ENCODE measurements around the gene ABCA4.
A peak's percentile ranks its signal among the peaks of the same experiment; 100 is the strongest.
"Not testable (repeated sequence)": the region's sequence is repeated elsewhere in the genome, so short reads cannot be mapped to it uniquely, and the experiment has no call there.

The ABCA4 gene

DNA sequence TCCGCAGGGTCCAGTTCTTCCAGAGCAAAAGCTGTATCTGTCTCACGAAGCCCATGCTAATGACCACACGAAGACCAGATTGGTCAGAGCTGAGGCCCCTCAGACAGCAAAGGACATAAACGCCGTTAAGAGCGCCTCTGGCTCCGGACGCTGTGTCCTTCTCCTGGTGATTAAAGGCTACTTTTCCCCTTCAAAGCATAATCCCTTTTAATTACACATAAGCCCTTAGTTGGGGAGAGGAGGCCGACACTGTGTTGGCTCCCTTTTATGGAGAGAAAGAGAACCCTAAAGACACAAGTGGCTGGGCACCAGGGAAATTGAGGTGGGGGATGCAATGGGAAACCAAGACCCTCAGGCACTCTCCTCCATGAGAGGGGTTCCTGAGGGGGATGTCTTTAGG is at the start of gene ABCA4:
Gene ABCA4 (minus strand): TSS at position 158 of the 400 bp plus-strand sequence. CDS start 103 bp downstream, at position 55.
- DNase-seq (ENCODE audit: low read depth), result no peak

DNA sequence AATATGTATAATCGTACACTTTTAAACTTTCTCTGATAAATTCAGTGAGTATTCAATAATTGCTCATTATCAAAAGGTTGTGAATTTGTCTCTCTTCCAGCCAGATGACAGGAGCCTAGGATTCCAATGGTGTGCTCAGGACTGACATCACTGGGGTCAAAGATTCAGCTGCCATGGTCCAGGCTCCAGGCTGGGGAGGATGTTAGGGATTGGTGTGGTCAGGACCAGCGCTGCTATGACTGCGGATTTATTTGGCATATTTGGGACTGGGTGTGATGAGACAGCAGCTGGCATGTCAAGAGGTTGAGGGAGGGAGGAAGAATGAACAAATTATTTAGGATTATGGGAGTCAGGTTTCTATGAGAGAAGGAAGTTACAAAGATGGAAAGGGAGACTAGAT is 48.2 kb upstream of the ABCA4 start:
- no peak for DNase-seq (ENCODE audit: low read depth)

DNA sequence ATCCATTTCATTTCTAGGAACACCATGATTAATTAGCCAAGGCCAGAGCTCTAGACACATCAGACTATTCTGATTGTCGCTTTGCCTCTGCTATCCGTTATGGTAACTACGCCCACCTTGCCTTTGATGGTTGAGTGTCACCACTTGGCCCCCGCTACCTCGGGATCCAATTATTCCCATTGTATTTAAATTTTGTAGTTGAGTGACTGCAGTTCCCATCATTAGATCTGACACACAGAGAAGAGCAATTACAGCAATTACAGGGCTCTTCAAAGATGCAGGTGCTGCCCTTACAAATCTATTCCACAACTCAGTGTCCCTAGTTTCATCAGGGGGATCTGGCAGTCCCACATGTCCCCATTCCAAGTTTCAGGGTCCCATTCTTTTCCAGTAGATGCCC is 44.9 kb upstream of the ABCA4 start:
- no peak for DNase-seq (ENCODE audit: low read depth)

DNA sequence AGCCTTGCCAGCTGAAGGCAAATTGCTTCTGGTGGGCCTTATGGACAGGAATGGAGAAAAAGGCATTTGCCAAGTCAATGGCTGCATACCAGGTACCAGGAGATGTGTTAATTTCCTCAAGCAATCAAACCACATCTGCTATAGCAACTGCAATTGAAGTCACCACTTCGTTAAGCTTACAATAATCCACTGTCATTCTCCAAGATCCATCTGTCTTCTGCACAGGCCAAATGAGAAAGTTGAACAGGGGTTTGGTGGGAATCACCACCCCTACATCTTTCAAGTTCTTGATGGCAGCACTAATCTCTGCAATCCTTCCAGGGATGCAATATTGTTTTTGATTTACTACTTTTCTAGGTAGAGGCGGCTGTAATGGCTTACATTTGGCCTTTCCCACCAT is 43.9 kb upstream of the ABCA4 start:
- DNase-seq (ENCODE audit: low read depth), result not testable (repeated sequence)

DNA sequence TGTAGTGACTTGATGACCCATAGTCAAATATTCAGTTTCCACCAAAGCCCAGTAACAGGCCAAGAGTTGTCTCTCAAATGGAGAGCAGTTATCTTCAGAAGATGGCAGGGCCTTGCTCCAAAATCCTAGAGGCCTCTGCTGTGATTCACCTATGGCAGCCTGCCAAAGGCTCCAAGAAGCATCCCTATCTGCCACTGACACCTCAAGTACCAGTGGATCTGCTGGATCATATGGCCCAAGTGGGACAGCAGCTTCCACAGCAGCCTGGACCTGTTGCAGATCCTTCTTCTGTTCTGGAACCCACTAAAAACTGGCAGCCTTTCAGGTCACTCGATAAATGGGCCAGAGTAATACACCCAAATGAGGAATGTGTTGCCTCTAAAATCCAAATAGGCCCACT is 43.2 kb upstream of the ABCA4 start:
- DNase-seq (ENCODE audit: low read depth), result peak; percentile 24

GRCh38 chr1:94163249-94163648 is 42.3 kb upstream of the ABCA4 start:
- not testable (repeated sequence) for DNase-seq (ENCODE audit: low read depth)

DNA sequence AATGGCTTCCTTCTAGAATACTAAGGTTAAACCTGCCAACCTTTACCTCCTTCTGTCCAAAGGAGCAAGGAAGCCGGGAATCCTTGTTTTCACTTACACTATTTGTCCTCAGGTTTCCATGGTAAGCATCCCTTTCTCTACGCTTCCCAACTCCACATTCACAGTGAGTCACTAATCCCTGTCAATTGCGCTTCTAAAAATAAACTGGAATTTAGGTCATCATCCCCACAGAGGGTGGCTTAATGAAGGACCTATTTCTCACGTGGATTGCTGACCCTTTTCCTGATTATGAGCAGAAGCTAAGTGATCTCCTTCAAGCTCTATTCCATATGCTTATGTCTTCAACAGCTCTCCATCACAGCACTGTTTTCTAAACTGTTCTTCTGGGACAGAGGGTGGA is 39.9 kb upstream of the ABCA4 start:
- peak; percentile 76 for DNase-seq (ENCODE audit: low read depth)

- DNase-seq (ENCODE audit: low read depth), result no peak
Observed at GRCh38 chr1:94156096-94156625, 35.2 kb upstream of the ABCA4 start.

- DNase-seq (ENCODE audit: low read depth), result no peak
Observed at GRCh38 chr1:94154989-94155388, 34.0 kb upstream of the ABCA4 start.

DNA sequence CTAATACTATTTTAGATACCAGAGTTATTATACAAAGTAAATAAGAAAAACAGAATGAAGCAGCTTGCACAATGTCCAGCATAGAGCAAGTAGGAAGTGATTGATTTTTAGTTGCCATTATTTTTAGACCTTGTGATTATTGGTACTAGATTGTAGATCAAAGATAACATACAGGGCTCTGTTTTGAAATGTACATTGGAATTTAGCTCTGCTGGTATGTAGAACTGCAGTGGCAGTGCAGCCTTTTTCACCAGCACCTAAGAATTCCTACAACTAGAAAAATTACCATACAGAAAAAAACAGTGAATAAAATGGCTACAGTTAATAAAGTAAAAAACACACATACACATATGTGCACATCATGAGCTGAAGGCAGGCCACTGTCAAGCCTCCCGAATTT is 32.2 kb upstream of the ABCA4 start:
- no peak for DNase-seq (ENCODE audit: low read depth)

DNA sequence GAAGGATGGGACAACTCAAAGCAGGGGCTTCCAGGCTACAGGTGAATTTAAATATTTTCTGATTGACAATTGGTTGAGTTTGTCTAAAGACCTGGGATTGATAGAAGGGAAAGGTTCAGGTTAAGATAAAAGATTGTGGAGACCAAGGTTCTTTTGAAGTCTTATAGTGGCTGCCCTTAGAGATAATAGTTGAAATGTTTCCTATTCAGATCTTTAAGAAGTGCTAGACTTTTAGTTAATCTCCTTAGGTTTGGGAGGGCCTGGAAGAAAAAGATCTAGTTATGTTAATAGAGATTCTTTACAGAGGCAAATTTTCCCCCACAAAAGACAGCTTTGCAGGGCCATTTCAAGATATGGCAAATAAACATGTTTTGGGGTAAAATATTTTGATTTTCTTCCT is 28.2 kb upstream of the ABCA4 start:
- DNase-seq (ENCODE audit: low read depth), result not testable (repeated sequence)

- DNase-seq (ENCODE audit: low read depth), result no peak
Observed at GRCh38 chr1:94146273-94146672, 25.3 kb upstream of the ABCA4 start.

DNA sequence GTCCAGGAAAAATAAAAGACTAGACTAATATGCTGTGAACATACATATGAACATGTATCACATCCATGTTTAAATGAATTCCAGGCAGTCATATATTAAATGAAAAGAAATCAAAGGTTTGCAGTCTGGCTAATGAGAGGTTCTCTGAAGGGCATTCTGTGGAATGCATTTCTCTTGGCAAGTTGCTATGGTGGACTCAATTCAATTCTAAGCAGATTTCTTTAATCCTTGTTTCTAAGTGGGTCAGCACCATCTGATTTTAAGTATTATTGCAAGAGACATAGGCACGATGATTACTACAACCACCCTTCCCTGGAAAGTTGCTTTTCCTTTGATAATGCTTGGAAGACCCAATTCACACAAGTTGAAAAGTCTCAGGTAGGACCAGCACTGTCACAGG is 23.9 kb upstream of the ABCA4 start:
- no peak for DNase-seq (ENCODE audit: low read depth)

DNA sequence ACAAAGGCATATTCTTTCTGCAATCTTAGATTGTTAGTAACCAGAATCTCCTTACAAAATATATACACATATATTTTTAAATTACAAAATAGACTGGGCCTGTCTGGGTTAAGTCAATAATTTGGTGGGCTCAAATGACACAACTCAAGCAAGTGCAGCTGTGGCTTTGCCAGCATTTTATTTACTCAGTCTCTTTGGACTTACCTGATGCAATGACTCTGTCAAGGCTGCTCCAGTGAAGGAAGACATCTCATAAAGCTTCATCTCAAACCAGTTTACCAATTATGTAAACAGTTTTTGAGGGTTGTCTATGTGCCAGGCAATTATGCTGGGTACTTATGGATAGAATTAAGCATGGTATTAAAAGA is 22.8 kb upstream of the ABCA4 start:
- no peak for DNase-seq (ENCODE audit: low read depth)

DNA sequence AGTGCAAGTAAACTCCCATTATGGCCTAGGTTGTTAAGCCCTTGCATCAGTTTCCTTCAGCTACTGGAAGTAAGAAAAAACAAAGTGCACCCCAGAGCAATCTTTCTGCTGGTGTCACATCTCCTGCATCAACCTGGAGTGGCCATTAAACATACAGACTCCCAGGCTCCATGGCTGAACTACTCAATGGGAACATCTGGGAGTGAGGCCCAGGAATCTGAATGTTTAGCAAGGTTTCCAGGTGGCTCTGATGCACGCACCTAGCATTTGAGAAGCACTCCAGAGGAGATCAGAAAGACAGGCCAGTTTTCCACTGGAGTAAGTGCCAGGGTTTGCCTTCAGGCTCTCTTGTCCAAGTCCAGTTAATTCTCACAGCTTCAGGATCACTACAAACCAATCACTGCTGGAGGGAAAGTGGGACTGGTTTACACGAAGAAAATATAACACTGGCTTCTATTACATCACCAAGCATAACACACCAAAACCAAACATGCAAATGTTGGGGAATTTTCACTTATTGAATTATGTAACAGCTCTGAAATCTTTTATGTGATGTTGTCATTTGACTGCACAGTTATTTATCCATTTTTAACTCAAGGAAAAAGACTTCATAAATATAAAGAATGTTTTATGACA is 22.3 kb upstream of the ABCA4 start:
- peak; percentile 15 for DNase-seq (ENCODE audit: low read depth)

- no peak for DNase-seq (ENCODE audit: low read depth)
Observed at GRCh38 chr1:94142583-94142982, 21.6 kb upstream of the ABCA4 start.

DNA sequence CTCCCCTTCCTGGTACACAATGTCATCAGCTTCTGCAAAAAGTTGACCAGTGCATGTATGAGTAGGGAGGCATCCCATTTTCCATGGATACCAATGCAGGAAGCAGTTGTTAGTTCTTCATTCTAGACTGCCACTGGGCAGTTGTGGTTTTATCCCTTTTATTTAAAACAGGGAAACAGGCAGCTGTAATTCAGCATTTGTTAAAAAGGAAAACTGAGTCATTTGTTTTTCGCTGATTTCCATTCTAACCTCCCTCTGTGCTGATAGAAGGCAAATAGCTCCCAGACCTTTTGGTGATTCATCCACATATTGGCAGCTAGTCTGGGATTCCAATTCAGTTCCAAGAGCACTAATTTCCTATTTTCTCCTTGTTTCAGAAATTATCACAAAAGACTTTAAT is 21.1 kb upstream of the ABCA4 start:
- peak; percentile 43 for DNase-seq (ENCODE audit: low read depth)

GRCh38 chr1:94132111-94132510 is 11.2 kb upstream of the ABCA4 start:
- no peak for DNase-seq (ENCODE audit: low read depth)

GRCh38 chr1:94130851-94131595 is 10.1 kb upstream of the ABCA4 start:
- DNase-seq (ENCODE audit: low read depth), result no peak

GRCh38 chr1:94126651-94127050 is 5.7 kb upstream of the ABCA4 start:
- DNase-seq (ENCODE audit: low read depth), result no peak

GRCh38 chr1:94125551-94126514 is 4.9 kb upstream of the ABCA4 start:
- DNase-seq (ENCODE audit: low read depth), result no peak

GRCh38 chr1:94124538-94124937 is 3.6 kb upstream of the ABCA4 start:
- DNase-seq (ENCODE audit: low read depth), result no peak

Measured in GM04504 (cell line).